GM23248 (cell line): Measurements from ENCODE around the gene WDR54. TPM values are rescaled to one million over a fixed set of nuclear protein-coding genes. Genes with fewer than 3 reads are reported as not detected.
A peak's percentile ranks its signal among the peaks of the same experiment; 100 is the strongest.

Source experiments
- DNase-seq: peaks from one replicate; pipeline ENCODE4 v3.0.0-alpha.2; 2015
- H2AFZ ChIP-seq: fragments of 200-600 bp; sonication (generic); 2 replicates; pipeline ENCODE4 v1.6.1; 2016; ENCODE audit warnings: antibody characterized with exemption
- H3F3A ChIP-seq: fragments of 200-600 bp; sonication (generic); 2 replicates; pipeline ENCODE4 v1.6.1; 2016; ENCODE audit warnings: mild to moderate bottlenecking, antibody characterized with exemption, mixed run types; ENCODE audit not compliant: insufficient read depth
- H3K27ac ChIP-seq: fragments of 200-600 bp; sonication (generic); 2 replicates; pipeline ENCODE4 v1.5.1; 2016; ENCODE audit warnings: mild to moderate bottlenecking
- H3K27me3 ChIP-seq: fragments of 200-600 bp; sonication (generic); replicated peaks from 2 replicates; pipeline ENCODE4 v1.6.1; 2016; ENCODE audit warnings: mild to moderate bottlenecking; ENCODE audit not compliant: insufficient read depth
- H3K36me3 ChIP-seq: fragments of 200-600 bp; sonication (generic); 2 replicates; pipeline ENCODE4 v1.6.1; 2016; ENCODE audit warnings: low read depth, mild to moderate bottlenecking
- H3K4me1 ChIP-seq: fragments of 200-600 bp; sonication (generic); 2 replicates; pipeline ENCODE4 v1.6.1; 2016; ENCODE audit warnings: mild to moderate bottlenecking; ENCODE audit not compliant: insufficient read depth
- H3K4me2 ChIP-seq: fragments of 200-600 bp; sonication (generic); one replicate; pipeline ENCODE4 v1.6.1; 2016; ENCODE audit warnings: mild to moderate bottlenecking; ENCODE audit not compliant: unreplicated experiment
- H3K4me3 ChIP-seq: fragments of 200-600 bp; sonication (generic); 2 replicates; pipeline ENCODE4 v1.5.1; 2016; ENCODE audit warnings: mild to moderate bottlenecking
- H3K79me2 ChIP-seq: fragments of 200-600 bp; sonication (generic); 2 replicates; pipeline ENCODE4 v1.6.1; 2016; ENCODE audit warnings: mild to moderate bottlenecking; ENCODE audit not compliant: insufficient read depth
- H3K9ac ChIP-seq: fragments of 200-600 bp; sonication (generic); 2 replicates; pipeline ENCODE4 v1.6.1; 2016; ENCODE audit warnings: mild to moderate bottlenecking
- H3K9me2 ChIP-seq: fragments of 200-600 bp; sonication (generic); 2 replicates; pipeline ENCODE4 v1.6.1; 2016; ENCODE audit warnings: mixed run types, mild to moderate bottlenecking, moderate library complexity; ENCODE audit not compliant: insufficient read depth
- H3K9me3 ChIP-seq: fragments of 200-600 bp; sonication (generic); one replicate; pipeline ENCODE4 v1.6.1; 2017; ENCODE audit warnings: low read depth
- H4K20me1 ChIP-seq: fragments of 200-600 bp; sonication (generic); 2 replicates; pipeline ENCODE4 v1.6.0; 2016; ENCODE audit not compliant: insufficient read depth
- EZH2 ChIP-seq: fragments of 200-600 bp; sonication (generic); IDR thresholded peaks from 2 replicates; pipeline ENCODE4 v1.6.1; 2018; ENCODE audit warnings: antibody characterized with exemption, mild to moderate bottlenecking; ENCODE audit not compliant: insufficient read depth, poor library complexity, severe bottlenecking
- EZH2phosphoT487 ChIP-seq: fragments of 200-600 bp; sonication (generic); IDR thresholded peaks from 2 replicates; pipeline ENCODE4 v1.6.1; 2018; ENCODE audit warnings: antibody characterized with exemption, moderate library complexity, mild to moderate bottlenecking, low read depth; ENCODE audit not compliant: insufficient read depth
- WGBS, 2 experiments: methylation state at CpG; one replicate each; pipeline ENCODE4 v1.1.6; 2015 to 2017; ENCODE audit warnings: low lambda C conversion rate in 2 of 2, low coverage in 1 of 2; ENCODE audit errors: missing lambda C conversion rate in 2 of 2; 5-methylcytosine and 5-hydroxymethylcytosine counted together
- in situ Hi-C: fragments of 300-500 bp; cut with MboI; formaldehyde crosslinking; loops from 2 replicates; pipeline ENCODE4 v1.15.0; 2020
- polyA plus RNA-seq: library from polyadenylated mRNA; unstranded; fragments of >200 nt; fragmentation: Nextera tagmentation; extraction: Ambion mirVana; gene quantifications from 2 replicates; pipeline ENCODE4 v1.2.1, GENCODE V29; 2016
- total RNA-seq: library from RNA; depleted of rRNA; stranded (reverse); fragments of >200 nt; shearing (Covaris generic); gene quantifications from 2 replicates; pipeline ENCODE4 v1.2.3, GENCODE V29; 2014

The WDR54 gene
- total and polyA plus RNA-seq, 2 experiments from 2014 or later: 45.0 to 50.8 TPM

GRCh38 chr2:74426181-74426758 lies 4.7 kb downstream of the WDR54 start:
- H3K9me2 ChIP-seq: no peaks in the 10 kb centered on the region
- no peak overlapping the region for H3K9ac ChIP-seq
- H3K27ac ChIP-seq: no peak overlapping the region
- H3K9me3 ChIP-seq: no peaks in the 10 kb centered on the region
- peaks cover 3% of the 10 kb centered on the region; the same call in 1 of the 2 replicates for H3K36me3 ChIP-seq
- H3K27me3 ChIP-seq: no peaks in the 10 kb centered on the region
- TF ChIP-seq EZH2 (no peak), EZH2phosphoT487 (no peak)
- H3K4me1 ChIP-seq: no peaks in the 10 kb centered on the region
- 79 to 100% methylated on average over 4 to 14 of the region's 14 CpGs for WGBS, 2 experiments
- H3F3A ChIP-seq: peaks cover 16% of the 10 kb centered on the region; the same call in 1 of the 2 replicates
- no peaks in the 10 kb centered on the region for H4K20me1 ChIP-seq
- no peaks in the 10 kb centered on the region for H3K79me2 ChIP-seq
- H3K4me2 ChIP-seq: no peak overlapping the region
- no peak overlapping the region for H3K4me3 ChIP-seq
- H2AFZ ChIP-seq: no peak overlapping the region
- in situ Hi-C loops: no loop called here
- no peak for DNase-seq

DNA sequence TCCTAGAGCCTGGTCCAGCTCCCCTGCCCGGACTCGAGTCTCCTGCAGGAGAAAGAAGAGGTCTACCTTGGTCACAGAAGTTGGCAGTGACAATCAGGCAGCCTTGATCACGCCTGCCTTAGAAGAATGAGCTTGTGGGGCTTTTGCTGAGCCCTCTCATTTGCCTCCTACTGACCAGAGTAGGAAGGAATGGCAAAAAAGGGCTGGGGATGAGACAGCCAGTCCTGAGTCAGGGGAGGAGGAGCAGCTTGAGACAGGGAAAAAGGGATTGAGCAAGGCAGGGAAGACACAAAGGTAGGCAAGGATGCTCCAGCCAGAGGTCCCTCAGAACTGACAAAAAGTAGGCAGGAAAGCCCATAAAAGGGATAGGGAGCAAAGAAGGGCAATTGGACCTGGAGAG lies 6.0 kb downstream of the WDR54 start:
- Histone ChIP-seq H3K79me2 (no peaks in the 10 kb centered on the region), H3K4me2 (no peak overlapping the region), H4K20me1 (no peaks in the 10 kb centered on the region), H3K36me3 (peaks cover 3% of the 10 kb centered on the region; the same call in 1 of the 2 replicates), H3K4me3 (no peak overlapping the region), H3F3A (peaks cover 16% of the 10 kb centered on the region; the same call in 1 of the 2 replicates), H3K27me3 (no peaks in the 10 kb centered on the region), H3K9me3 (no peaks in the 10 kb centered on the region), H3K4me1 (no peaks in the 10 kb centered on the region), H3K9ac (no peak overlapping the region), H2AFZ (no peak overlapping the region), H3K9me2 (no peaks in the 10 kb centered on the region), H3K27ac (no peak overlapping the region)
- peak; percentile 65 for DNase-seq
- no peak for TF ChIP-seq EZH2
- no peak for TF ChIP-seq EZH2phosphoT487
- 91 to 94% methylated on average over 3 of the region's 3 CpGs for WGBS, 2 experiments
- in situ Hi-C loops: no loop called here

DNA sequence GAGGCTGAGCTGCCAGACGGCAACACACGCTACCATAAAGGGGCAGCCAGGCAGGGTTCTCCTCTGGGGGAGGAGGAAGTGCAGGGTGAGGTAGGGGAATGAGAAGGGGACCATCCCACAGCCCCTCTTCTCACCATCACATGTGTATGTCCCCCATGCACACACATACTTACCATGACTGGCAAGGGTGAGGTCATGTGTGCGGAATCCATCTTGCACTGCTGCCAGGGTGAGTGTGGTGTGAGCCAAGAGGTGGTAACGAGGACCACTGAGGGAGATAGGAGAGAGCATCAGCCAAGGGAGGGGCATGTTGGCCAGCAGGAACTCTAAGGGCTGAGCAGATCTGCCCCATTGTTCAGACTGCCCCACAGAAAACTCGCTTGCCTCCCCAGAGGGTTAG lies 7.1 kb downstream of the WDR54 start:
- Histone ChIP-seq H3K9me3 (no peaks in the 10 kb centered on the region), H3K27ac (no peak overlapping the region), H3K27me3 (no peaks in the 10 kb centered on the region), H3K79me2 (no peaks in the 10 kb centered on the region), H3K4me2 (no peak overlapping the region), H3K9me2 (no peaks in the 10 kb centered on the region), H3K9ac (no peak overlapping the region), H3K4me3 (no peak overlapping the region), H3K4me1 (no peaks in the 10 kb centered on the region), H3K36me3 (peaks cover 3% of the 10 kb centered on the region; the same call in 1 of the 2 replicates), H4K20me1 (no peaks in the 10 kb centered on the region), H2AFZ (no peak overlapping the region), H3F3A (peaks cover 16% of the 10 kb centered on the region; the same call in 1 of the 2 replicates)
- in situ Hi-C loops: no loop called here
- no peak for DNase-seq
- WGBS, 2 experiments: 73 to 80% methylated on average over 5 of the region's 5 CpGs
- TF ChIP-seq EZH2phosphoT487 (no peak), EZH2 (no peak)

- Histone ChIP-seq H3K9me2 (no peaks in the 10 kb centered on the region), H2AFZ (no peak overlapping the region), H3K4me2 (no peak overlapping the region), H3K9me3 (no peaks in the 10 kb centered on the region), H3K36me3 (peaks cover 3% of the 10 kb centered on the region; the same call in 1 of the 2 replicates), H3K27me3 (no peaks in the 10 kb centered on the region), H3K27ac (no peak overlapping the region), H3K79me2 (no peaks in the 10 kb centered on the region), H3K9ac (no peak overlapping the region), H3K4me1 (no peaks in the 10 kb centered on the region), H3K4me3 (no peak overlapping the region), H4K20me1 (no peaks in the 10 kb centered on the region), H3F3A (peaks cover 9% of the 10 kb centered on the region; the same call in 1 of the 2 replicates)
- 94 to 96% methylated on average over 18 of the region's 18 CpGs for WGBS, 2 experiments
- in situ Hi-C loops: no loop called here
- DNase-seq: no peak
- no peak for TF ChIP-seq EZH2phosphoT487
- TF ChIP-seq EZH2: no peak
Measured at GRCh38 chr2:74429487-74430451, 8.2 kb downstream of the WDR54 start.
